Activated T-cell treated with anti-CD3 and anti-CD28 coated beads, Interleukin-2, amount 50 U/mL, for 24 hours (primary cell): Measurements from ENCODE around the gene LANCL3.
"Not testable (repeated sequence)": the region's sequence is repeated elsewhere in the genome, so short reads cannot be mapped to it uniquely, and the experiment has no call there.

ENCODE experiments used
- DNase-seq: peaks from one replicate; pipeline ENCODE4 v3.0.0-alpha.2; 2020
- H3K27ac Mint-ChIP-seq: 2 replicates; pipeline ENCODE4 v1.8.0; 2020; ENCODE audit warnings: mild to moderate bottlenecking, mixed read lengths
- H3K27me3 Mint-ChIP-seq: 2 replicates; pipeline ENCODE4 v1.8.0; 2020; ENCODE audit warnings: mixed read lengths
- H3K36me3 Mint-ChIP-seq: 2 replicates; pipeline ENCODE4 v1.8.0; 2020; ENCODE audit warnings: low read depth, mixed read lengths
- H3K4me1 Mint-ChIP-seq: 2 replicates; pipeline ENCODE4 v1.8.0; 2020; ENCODE audit warnings: low read depth, mixed read lengths
- H3K4me3 Mint-ChIP-seq: 2 replicates; pipeline ENCODE4 v1.8.0; 2020; ENCODE audit warnings: mild to moderate bottlenecking, moderate library complexity, mixed read lengths
- H3K9me3 Mint-ChIP-seq: 2 replicates; pipeline ENCODE4 v1.8.0; 2020; ENCODE audit warnings: mixed read lengths

The LANCL3 gene

DNA sequence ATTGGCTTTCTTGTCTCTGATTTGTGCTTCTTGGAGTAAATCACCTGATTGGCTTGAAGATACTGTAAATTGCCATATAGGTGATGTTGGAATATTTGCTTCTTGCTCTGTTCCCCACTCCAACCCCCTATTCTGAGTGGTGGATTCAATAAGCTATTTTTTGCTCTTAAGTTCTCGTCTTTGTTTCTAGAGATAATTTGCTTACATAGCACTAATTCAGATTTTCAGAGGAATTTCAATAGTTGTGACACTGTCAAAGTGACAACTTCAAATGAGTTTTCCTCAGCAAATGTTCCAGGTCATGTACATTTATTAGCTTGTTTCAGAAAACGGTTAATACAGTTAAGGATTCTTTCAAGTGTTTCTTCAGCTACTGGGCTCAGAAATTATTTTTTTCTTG lies 18.6 kb downstream of the LANCL3 start:
- DNase-seq: no peak
- no peaks in the 10 kb centered on the region for H3K36me3 Mint-ChIP-seq

DNA sequence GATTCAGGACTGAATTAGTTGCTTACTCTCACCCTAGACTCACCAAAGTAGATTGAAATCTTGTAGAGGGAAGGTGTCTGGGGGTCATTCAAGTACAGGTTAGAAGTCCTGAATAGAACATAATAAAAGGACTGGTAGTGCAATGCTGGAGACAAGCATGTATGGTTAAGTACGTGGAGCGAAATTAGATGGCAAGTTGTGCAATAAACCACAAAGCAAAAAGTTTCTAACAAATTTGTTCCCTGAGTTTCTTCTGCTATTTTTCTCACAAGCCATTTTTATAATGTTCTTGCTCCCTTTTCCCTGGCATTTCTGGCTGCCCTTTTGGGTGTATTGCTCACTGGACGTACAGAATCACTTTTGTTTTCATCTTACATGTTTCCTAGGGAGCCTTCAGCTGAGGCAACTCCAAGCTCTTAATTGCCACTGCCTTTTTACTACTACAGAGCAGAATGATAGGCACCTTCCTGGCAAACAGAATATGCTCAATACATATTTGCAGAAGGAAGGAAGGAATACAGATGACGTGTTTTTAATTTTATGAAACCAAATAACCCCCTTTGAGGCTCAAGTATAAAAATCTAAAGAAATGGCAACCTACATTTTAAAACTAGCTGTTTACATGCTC lies 23.4 kb downstream of the LANCL3 start:
- Mint-ChIP-seq H3K27me3 (peaks cover 54% of the 10 kb centered on the region), H3K36me3 (no peaks in the 10 kb centered on the region), H3K27ac (no peak overlapping the region)

More for the DNA sequence above, 18.6 kb downstream of the LANCL3 start:
- Mint-ChIP-seq H3K27ac (no peak overlapping the region), H3K4me3 (no peak overlapping the region), H3K27me3 (peaks cover 51% of the 10 kb centered on the region), H3K4me1 (no peaks in the 10 kb centered on the region), H3K9me3 (no peaks in the 10 kb centered on the region)

DNA sequence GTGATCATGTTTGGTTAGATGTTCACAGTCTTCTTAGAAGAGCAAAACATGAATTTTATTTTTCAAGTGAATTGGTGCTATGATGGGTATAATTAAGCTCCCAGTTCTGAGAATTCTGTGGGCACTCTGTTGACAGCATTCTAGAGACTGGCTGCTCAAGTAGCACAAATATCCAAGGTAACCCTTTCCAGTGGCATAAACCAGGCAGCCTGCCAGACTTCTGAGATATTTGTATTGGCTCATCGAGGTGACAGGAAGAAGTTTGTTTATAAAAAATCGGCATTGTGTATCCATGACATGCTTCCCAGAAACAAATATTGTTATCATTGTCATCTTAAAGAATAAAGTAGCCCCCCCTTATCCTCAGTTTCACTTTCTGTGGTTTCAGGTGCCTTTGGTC lies 28.3 kb downstream of the LANCL3 start:
- Mint-ChIP-seq H3K27ac (no peak overlapping the region), H3K27me3 (peaks cover 63% of the 10 kb centered on the region), H3K4me3 (no peak overlapping the region), H3K36me3 (no peaks in the 10 kb centered on the region), H3K4me1 (peaks cover 2% of the 10 kb centered on the region), H3K9me3 (no peaks in the 10 kb centered on the region)
- DNase-seq: no peak

More for the DNA sequence above, 23.4 kb downstream of the LANCL3 start:
- H3K4me3 Mint-ChIP-seq: no peak overlapping the region
- no peaks in the 10 kb centered on the region for H3K9me3 Mint-ChIP-seq
- no peak for DNase-seq
- H3K4me1 Mint-ChIP-seq: no peaks in the 10 kb centered on the region

- Mint-ChIP-seq H3K27ac (no peak overlapping the region), H3K4me1 (peaks cover 2% of the 10 kb centered on the region), H3K4me3 (no peak overlapping the region), H3K27me3 (peaks cover 83% of the 10 kb centered on the region), H3K36me3 (no peaks in the 10 kb centered on the region), H3K9me3 (no peaks in the 10 kb centered on the region)
- DNase-seq: no peak
These were observed 32.5 kb downstream of the LANCL3 start for GRCh38 chrX:37603938-37604409.

DNA sequence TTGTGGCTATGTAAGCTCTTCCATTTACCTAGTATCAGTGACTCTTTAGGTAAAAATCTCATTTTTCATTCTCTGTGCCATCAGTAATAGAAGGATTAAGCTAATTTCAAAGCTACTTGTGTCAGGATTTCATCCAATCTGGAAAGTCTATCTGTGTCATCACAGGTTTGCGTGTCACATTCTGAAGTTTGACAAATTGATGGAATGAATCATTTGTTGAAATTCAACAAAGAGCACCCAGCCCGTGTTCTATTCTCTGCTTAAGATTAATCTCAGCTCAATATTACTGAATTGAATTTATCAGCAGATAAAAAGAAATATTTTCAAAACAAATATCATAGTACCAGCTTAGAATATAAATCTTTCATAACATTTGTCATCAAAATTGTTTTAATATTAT lies 35.8 kb downstream of the LANCL3 start:
- H3K36me3 Mint-ChIP-seq: no peaks in the 10 kb centered on the region
- peaks cover 76% of the 10 kb centered on the region for H3K27me3 Mint-ChIP-seq
- no peak for DNase-seq
- no peak overlapping the region for H3K27ac Mint-ChIP-seq
- H3K9me3 Mint-ChIP-seq: no peaks in the 10 kb centered on the region
- no peak overlapping the region for H3K4me3 Mint-ChIP-seq
- peaks cover 2% of the 10 kb centered on the region for H3K4me1 Mint-ChIP-seq

- H3K9me3 Mint-ChIP-seq: no peaks in the 10 kb centered on the region
- no peaks in the 10 kb centered on the region for H3K36me3 Mint-ChIP-seq
- no peak overlapping the region for H3K27ac Mint-ChIP-seq
- peaks cover 71% of the 10 kb centered on the region for H3K27me3 Mint-ChIP-seq
- no peak overlapping the region for H3K4me3 Mint-ChIP-seq
- DNase-seq: no peak
- peaks cover 2% of the 10 kb centered on the region for H3K4me1 Mint-ChIP-seq
These were observed 36.7 kb downstream of the LANCL3 start for GRCh38 chrX:37608156-37608555.

- no peak overlapping the region for H3K4me3 Mint-ChIP-seq
- H3K4me1 Mint-ChIP-seq: no peaks in the 10 kb centered on the region
- no peaks in the 10 kb centered on the region for H3K36me3 Mint-ChIP-seq
- H3K27me3 Mint-ChIP-seq: peaks cover 55% of the 10 kb centered on the region
- H3K27ac Mint-ChIP-seq: no peak overlapping the region
- no peak for DNase-seq
- H3K9me3 Mint-ChIP-seq: no peaks in the 10 kb centered on the region
These were observed 38.3 kb downstream of the LANCL3 start for GRCh38 chrX:37609727-37610126.

DNA sequence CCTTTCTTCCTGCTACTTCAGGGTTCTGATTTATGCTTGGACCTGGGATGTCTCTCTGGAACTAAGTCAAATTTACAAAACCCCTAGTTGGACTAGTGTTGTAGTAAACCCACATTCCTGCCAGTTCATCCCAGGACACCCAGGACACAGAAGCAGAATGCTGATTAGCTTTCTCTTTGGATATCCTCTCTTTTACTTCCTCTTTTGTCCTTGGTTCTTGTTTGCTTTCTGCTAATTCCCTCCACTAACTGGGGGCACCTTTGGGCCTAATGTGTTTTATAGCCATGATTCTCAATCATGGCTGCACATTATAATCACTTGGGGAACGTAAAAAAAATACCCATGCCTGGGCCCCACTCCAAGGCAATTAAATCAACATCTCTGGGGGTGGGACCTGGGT lies 42.5 kb downstream of the LANCL3 start:
- Mint-ChIP-seq H3K4me3 (no peak overlapping the region), H3K36me3 (no peaks in the 10 kb centered on the region), H3K9me3 (no peaks in the 10 kb centered on the region), H3K27me3 (peaks cover 22% of the 10 kb centered on the region), H3K4me1 (no peaks in the 10 kb centered on the region), H3K27ac (no peak overlapping the region)
- DNase-seq: no peak

GRCh38 chrX:37627602-37628001 lies 56.1 kb downstream of the LANCL3 start:
- H3K36me3 Mint-ChIP-seq: no peaks in the 10 kb centered on the region
- no peak overlapping the region for H3K27ac Mint-ChIP-seq
- no peak for DNase-seq
- no peaks in the 10 kb centered on the region for H3K9me3 Mint-ChIP-seq
- no peak overlapping the region for H3K4me3 Mint-ChIP-seq
- no peaks in the 10 kb centered on the region for H3K4me1 Mint-ChIP-seq
- peaks cover 30% of the 10 kb centered on the region for H3K27me3 Mint-ChIP-seq

DNA sequence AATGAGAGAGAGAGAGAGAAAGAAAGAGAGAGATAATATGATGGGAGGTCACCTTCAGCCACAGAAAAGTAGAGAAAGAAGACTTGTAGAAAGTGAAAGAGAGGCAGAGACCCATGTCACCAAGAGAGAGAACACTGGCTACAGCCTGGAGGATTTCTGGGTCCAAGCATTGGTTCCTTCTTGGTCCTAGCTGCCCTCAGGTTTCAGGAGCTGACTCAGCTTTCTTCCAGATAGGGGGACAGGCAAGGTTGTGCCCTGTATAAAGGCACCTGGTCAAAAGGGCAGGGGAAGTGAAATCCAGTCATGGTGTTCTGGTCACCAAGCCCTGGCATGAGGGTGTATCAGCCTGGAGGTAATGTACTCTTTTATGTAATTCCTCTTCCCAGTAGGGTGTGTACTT lies 66.6 kb downstream of the LANCL3 start:
- Mint-ChIP-seq H3K27ac (no peak overlapping the region), H3K4me1 (no peaks in the 10 kb centered on the region), H3K36me3 (no peaks in the 10 kb centered on the region), H3K9me3 (no peaks in the 10 kb centered on the region), H3K4me3 (no peak overlapping the region), H3K27me3 (peaks cover 38% of the 10 kb centered on the region)
- no peak for DNase-seq

DNA sequence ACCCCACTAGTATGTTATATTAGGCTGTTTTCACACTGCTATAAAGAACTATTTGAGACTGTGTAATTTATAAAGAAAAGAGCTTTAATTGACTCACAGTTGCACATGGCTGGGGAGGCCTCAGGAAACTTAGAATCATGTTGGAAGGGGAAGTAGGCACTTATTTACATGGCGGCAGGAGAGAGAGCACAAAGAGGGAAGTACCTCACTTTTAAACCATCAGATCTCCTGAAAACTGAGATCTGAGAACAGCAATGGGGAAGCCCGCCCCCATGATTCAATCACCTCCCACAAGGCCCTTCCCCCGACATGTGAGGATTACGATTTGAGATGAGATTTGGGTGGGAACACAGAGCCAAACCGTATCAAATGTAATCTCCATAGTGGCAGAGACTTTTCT lies 68.7 kb downstream of the LANCL3 start:
- H3K36me3 Mint-ChIP-seq: no peaks in the 10 kb centered on the region
- no peak for DNase-seq
- no peak overlapping the region for H3K27ac Mint-ChIP-seq

DNA sequence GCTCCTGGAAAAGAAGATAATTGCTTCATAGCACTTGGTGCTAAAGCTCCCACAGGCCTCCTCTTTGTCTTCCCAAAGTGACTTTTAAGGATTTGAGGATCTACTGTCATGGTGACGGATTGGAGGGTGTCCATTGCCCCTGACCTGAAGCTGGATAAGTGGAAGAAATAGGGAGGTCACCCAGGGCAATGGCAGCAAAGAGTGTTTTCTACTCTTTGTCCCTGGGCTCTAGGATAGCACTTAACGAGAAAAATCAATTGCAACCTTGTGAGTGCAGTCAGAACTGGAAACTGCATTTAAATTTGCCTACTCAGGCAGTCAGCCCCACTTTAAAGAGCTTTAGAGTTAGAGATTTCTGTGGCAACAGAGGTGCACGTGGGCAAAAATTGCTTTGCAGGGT lies 70.4 kb downstream of the LANCL3 start:
- H3K27me3 Mint-ChIP-seq: peaks cover 36% of the 10 kb centered on the region
- no peak for DNase-seq
- H3K9me3 Mint-ChIP-seq: no peaks in the 10 kb centered on the region
- no peaks in the 10 kb centered on the region for H3K36me3 Mint-ChIP-seq
- H3K27ac Mint-ChIP-seq: no peak overlapping the region
- H3K4me3 Mint-ChIP-seq: no peak overlapping the region
- H3K4me1 Mint-ChIP-seq: no peaks in the 10 kb centered on the region

More for the DNA sequence above, 68.7 kb downstream of the LANCL3 start:
- Mint-ChIP-seq H3K4me3 (no peak overlapping the region), H3K4me1 (no peaks in the 10 kb centered on the region), H3K27me3 (peaks cover 33% of the 10 kb centered on the region), H3K9me3 (no peaks in the 10 kb centered on the region)

DNA sequence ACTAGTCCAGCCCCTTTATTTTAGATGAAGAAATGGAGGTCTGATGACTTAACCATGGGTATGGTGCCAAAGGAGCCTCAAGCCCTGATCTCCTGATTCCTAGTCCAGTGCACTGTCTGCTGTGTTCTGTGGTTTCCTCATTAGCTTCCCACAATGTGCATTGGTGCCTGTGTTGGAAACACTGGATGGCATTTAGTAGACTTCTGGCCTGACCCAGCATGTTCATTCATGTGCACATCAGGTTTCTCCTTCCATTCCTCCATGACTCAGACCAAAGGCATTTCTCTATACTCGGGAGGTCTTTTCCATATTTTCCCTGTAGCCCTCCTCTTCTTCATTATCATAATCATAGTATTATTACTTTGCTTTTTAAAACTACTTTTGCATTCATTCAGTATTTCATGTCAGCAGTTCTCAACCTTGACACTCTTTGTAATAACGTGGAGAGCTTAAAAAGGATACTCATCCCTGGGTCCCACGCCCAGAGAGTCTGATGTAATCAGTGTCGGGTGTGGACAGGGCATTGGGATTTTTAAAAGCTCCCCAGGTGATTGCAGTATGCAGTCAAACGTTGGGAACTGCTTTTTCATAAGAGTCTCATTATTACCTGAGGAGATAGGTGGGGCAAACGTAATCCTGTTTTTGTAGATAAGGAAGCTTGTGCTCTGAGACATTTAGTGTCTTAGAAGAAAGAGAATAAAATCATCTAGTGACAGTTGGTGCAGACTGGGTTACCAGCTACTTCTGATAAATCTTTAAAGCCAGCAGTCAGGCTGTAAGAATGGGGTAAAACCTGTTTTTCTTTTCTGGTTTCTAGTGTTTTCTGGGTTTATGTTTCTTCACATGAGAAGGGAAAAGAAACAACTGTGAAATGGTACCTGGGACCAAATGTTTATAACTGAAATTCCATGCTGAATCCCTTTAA lies 73.2 kb downstream of the LANCL3 start:
- Mint-ChIP-seq H3K27me3 (peaks cover 22% of the 10 kb centered on the region), H3K27ac (no peak overlapping the region), H3K36me3 (no peaks in the 10 kb centered on the region), H3K9me3 (peaks cover 5% of the 10 kb centered on the region), H3K4me3 (no peak overlapping the region), H3K4me1 (no peaks in the 10 kb centered on the region)
- DNase-seq: no peak

- peaks cover 15% of the 10 kb centered on the region for H3K27me3 Mint-ChIP-seq
- H3K4me3 Mint-ChIP-seq: no peak overlapping the region
- no peaks in the 10 kb centered on the region for H3K4me1 Mint-ChIP-seq
- no peaks in the 10 kb centered on the region for H3K36me3 Mint-ChIP-seq
- H3K9me3 Mint-ChIP-seq: peaks cover 5% of the 10 kb centered on the region
- no peak for DNase-seq
- no peak overlapping the region for H3K27ac Mint-ChIP-seq
These were observed 74.8 kb downstream of the LANCL3 start for GRCh38 chrX:37646254-37646653.

- H3K9me3 Mint-ChIP-seq, H3K4me3 Mint-ChIP-seq, H3K4me1 Mint-ChIP-seq, DNase-seq, H3K27ac Mint-ChIP-seq, H3K36me3 Mint-ChIP-seq: not testable (repeated sequence)
- H3K27me3 Mint-ChIP-seq: peaks cover 30% of the 10 kb centered on the region
These were observed 79.4 kb downstream of the LANCL3 start for GRCh38 chrX:37650879-37651278.
